GM10266 (cell line): ENCODE data around the gene CMYA5.

Experiments
- DNase-seq: peaks from one replicate; pipeline ENCODE4 v3.0.0; 2012; ENCODE audit errors: extremely low spot score
- TF ChIP-seq, protein P1 (sequence below): IDR thresholded peaks from 2 replicates; pipeline ENCODE4 v1.5.1; 2012; ENCODE audit warnings: mild to moderate bottlenecking, low read depth; ENCODE audit not compliant: control insufficient read depth, insufficient read depth; ENCODE audit errors: missing control alignments

Gene CMYA5

GRCh38 chr5:79834754-79835714, 145.4 kb downstream of the CMYA5 start:
- TF ChIP-seq, protein P1, sequence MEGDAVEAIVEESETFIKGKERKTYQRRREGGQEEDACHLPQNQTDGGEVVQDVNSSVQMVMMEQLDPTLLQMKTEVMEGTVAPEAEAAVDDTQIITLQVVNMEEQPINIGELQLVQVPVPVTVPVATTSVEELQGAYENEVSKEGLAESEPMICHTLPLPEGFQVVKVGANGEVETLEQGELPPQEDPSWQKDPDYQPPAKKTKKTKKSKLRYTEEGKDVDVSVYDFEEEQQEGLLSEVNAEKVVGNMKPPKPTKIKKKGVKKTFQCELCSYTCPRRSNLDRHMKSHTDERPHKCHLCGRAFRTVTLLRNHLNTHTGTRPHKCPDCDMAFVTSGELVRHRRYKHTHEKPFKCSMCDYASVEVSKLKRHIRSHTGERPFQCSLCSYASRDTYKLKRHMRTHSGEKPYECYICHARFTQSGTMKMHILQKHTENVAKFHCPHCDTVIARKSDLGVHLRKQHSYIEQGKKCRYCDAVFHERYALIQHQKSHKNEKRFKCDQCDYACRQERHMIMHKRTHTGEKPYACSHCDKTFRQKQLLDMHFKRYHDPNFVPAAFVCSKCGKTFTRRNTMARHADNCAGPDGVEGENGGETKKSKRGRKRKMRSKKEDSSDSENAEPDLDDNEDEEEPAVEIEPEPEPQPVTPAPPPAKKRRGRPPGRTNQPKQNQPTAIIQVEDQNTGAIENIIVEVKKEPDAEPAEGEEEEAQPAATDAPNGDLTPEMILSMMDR = no peak
- DNase-seq = no peak

- DNase-seq = no peak
- TF ChIP-seq, protein P1 = no peak
Measured at GRCh38 chr5:79837761-79838551, 148.3 kb downstream of the CMYA5 start.

GRCh38 chr5:79840084-79840990, 150.7 kb downstream of the CMYA5 start:
- no peak for DNase-seq
- TF ChIP-seq, protein P1 = no peak

GRCh38 chr5:79841172-79841571, 151.5 kb downstream of the CMYA5 start:
- no peak for DNase-seq
- TF ChIP-seq, protein P1 = no peak

- DNase-seq = no peak
- TF ChIP-seq, protein P1 = no peak
Measured at GRCh38 chr5:79842006-79842881, 152.6 kb downstream of the CMYA5 start.

DNA sequence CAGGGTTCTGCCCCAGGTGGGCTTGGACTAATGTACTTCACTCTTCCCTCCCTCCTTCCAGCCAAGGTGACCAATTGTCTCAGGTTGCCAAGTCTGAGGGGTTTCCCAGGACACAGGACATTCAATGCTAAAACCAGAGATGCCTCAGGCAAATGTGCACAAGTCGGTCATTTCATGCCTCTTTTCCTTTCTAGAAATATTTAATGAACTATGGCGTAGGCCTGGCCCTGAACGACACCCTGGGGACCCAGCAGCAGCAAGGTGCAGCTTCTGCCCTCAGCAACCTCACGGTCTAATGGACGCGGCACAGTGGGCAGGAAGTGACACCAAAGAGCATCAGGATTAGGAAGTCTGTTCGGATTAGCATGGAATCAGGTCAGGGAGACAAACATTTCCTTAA, 153.4 kb downstream of the CMYA5 start:
- TF ChIP-seq, protein P1 = no peak
- DNase-seq = no peak
